CD4-positive, alpha-beta T cell treated with Interleukin-15 for 1 hour (primary cell): ENCODE measurements around the gene ARID3B.
"Not testable (repeated sequence)": the region's sequence is repeated elsewhere in the genome, so short reads cannot be mapped to it uniquely, and the experiment has no call there.

Source experiments
- DNase-seq: peaks from one replicate; pipeline ENCODE4 v3.0.0-alpha.2; 2020

ARID3B gene

DNA sequence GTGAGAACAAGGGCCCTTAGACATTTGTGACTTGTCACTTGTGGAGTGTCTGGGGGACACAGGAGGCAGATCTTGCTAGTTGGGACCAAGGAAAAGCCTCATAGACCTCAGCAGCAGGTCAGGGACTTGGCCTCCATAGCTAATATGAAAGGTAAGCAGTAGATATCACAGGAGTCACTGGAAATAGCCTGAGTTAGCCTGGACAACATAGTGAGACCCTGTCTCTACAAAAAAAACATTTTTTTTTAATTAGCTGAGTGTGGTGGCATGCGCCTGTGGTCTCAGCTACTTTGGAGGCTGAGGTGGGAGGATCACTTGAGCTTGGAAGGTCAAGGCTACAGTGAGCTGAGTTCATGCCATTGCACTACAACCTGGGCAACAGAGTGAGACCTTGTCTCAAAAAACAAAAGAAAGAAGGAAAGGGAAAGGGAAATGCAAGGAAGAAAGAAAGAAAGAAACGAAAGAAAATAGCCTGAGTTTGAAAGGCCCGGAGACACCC is 37.5 kb downstream of the ARID3B start:
- no peak for DNase-seq

DNA sequence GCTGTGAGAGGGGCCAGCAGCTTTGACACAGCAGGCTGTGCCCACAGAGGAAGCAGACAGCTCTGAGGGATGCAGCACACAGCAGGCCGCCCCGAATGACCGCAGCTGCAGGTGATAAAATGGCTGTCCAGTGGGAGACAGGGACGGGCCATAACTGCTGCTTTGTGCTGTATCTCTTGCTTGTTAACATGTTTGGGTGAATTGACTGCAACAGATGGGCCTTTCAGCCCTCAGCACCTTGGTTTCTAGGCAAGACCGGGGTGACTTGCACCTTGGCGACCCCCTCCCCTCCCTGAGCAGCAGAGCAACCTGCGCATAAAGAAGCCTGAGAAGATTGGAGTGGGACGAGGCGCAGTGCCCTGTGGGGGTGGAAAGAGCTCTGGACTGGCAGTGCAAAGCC is 38.0 kb downstream of the ARID3B start:
- DNase-seq: no peak

DNA sequence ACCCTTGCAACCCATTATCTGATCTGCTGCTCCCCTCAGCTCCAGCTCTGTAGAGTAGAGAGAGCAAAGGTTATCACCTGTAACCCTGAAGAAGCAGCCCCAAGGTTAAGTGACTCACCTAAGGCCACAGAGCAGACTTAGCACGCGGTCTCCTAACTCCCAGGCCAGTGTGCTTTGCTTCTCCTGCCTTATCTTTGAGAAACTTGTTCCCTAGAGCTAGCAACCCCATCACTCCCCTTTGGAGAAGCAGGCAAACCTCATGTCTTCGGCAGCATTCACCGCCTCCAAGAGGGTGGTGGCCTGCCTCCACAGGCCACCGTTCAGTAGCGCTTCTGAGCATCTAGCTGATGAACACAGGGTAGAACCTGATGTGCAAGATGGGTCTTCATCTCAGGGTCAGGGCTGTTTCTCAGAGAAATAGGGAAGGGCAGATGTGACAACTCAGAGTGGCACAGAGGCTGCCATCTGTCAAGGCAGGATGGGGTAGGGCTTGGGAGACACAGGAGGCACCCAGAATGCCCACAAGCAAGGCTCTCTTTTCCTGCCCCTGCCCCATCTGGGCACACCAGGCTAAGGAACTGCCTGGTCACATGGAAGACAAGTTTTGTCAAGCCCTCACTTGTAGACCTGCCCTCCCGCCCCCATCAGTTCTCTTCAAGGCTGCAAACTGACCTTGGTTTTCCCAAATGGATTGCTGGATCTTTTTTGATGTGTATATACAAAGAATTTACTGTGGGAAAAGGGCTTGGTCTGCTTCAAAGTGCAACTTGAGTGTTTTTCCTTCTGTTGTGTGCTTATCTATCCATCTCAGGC is 39.7 kb downstream of the ARID3B start:
- no peak for DNase-seq

DNA sequence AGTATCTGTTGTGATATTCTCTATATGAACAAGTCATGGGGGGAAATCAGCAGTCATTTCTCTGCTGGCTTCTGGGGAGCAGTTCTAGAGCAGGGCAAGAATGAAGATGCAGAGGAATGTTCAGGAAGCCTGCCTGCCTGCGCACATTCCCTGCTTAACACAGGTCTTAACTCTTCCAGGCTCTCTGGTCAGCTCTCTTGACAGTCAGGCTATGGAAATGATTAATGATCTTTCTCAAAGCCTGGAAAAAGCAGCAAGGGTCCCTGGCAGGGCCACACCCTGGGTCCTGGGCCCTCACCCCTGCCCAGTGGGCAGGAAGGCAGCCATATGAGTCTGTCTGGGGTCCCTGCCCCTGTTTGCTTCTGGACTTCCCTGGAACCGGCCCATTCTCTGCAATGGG is 43.2 kb downstream of the ARID3B start:
- DNase-seq: no peak

DNA sequence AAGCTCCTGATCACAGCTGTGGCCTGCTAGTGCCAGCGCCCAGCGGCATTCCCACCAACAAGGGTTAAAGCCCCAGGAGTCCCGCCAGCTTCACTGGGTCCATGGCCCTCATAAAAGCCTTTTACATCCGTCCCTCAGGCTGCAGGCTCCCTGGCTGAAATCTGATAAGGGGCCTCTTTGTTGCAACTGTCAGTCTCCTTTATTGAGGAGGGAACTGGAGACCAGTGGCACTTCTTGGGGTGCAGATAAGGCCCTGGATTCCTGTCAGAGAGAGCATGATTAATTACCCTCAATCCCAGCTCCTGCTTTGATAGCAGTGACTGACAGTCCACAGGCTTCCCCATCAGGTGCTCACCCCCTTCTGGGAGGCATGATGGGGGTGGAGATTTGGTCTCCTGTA is 43.8 kb downstream of the ARID3B start:
- no peak for DNase-seq

DNA sequence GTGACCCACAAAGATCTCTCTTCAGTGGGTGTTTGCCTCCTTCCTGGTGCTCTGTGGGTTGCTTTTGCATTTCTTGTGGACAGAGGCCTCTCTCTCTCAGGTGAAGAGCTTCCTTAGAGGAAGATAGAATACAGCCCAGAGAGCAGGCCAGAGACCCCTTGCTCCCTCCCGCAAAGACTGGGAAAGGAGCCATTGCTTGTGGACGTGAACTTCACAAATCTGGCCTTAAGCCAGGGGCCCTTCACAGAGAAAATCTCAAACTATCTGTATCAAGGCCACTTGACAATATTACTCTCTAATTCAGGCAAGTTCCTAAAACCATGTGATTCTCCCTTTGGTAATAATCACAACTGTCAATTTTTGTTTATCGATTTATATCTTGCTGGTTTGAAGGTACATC is 44.2 kb downstream of the ARID3B start:
- DNase-seq: no peak

DNA sequence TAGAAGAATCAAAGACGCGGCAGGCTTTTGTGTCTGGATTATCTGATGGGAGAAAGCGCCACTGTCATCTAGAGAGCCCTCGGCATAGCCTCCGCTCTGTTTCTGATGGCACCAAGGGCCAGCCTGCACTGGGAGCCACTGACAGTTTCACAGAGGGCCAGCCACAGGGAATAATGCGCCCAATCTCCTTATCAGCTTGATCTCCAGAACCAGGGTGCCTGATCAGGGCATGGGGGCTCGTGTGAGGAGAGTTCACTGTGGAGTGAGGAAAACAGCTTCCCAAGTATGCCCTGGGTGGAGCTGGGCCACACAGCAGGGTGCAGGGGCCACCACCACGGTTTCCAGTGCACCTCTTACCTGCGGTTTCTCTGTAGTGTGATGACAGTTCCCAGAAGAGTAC is 44.8 kb downstream of the ARID3B start:
- no peak for DNase-seq

DNA sequence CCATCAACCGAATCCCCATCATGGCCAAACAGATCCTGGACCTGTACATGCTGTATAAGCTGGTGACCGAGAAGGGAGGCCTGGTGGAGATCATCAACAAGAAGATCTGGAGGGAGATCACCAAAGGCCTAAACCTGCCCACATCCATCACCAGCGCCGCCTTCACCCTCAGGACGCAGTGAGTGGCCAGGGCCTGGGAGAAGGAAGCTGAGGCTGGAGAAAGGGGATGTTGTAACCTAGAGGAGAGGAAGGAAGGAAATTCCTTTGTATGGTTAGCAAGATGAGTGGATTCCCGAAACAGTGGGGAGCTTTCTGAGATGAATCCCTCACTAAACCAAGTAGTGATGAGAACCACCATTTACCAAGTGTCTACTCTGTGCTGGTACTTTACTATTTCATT is 48.8 kb downstream of the ARID3B start:
- no peak for DNase-seq

DNA sequence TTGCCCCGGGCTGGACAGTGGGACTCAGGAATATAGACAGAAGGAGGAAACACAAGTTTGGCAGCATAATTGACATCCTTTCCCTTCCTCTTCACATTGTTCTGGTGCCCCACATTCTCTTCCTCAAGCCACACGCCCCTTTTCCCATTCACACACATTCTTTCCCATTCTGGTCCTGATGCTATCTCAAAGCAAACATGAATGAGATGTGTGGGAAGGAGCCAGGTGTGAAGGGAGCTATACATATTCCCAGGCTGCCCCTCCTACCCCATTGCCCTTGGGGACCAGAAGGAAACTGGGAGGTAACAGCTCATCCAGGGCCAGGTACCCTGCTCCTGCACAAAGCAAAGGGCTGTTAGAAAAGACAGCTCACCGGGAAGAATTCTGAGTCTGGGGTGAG is 51.2 kb downstream of the ARID3B start:
- DNase-seq: no peak

DNA sequence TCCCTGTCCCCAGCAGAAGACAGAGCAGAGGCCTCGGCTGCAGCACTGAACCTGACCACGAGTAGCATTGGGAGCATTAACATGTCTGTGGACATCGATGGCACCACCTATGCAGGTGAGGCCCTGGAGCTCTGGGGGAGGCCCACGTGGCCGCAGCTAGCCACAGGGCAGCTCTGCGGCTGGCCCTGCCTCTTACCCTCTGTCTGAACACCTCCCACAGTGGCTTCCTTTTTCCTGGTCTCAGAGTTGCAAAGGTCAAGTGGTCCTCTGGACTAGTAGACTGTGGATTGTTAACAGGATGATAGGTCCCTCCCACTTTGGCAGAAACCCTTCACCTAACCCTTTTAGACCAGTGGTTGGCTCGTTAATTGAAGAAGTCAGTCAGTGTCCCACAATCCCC is 52.1 kb downstream of the ARID3B start:
- no peak for DNase-seq

DNA sequence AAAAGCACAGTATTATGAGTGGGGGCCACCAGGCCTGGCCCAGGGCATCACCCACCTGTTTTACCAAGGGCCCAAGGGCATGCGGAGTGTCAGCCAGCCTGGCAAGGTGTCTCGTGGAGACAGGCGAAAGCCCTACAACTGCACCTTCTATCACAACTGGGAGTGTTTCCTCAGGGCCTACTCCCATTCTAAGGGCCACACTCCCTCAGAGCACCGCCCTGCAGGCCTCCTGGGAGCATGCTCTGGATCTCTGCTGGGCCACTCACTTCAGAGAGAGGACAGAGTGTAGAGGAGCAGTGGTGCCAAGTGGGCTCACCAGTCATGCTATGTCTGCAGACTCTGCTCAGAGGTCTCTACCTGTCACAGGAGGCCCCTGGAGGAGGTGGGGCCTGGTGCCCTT is 53.4 kb downstream of the ARID3B start:
- DNase-seq: no peak

DNA sequence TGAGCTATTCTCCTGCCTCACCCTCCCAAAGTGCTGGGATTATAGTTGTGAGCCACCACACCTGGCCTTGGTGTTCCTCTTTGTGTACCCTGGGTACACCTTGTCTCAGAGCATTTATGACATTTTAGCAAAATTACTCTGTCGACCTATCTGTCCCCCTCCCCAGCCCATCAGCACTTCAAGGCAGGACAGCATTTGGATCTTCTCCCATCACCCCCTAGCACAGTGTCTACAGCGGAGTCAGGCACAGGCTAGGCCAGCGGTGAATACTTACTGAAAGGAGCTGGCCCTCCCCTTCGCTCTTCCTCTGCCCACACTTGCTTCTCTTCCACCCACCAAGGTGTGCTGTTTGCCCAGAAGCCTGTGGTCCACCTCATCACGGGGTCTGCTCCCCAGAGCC is 54.3 kb downstream of the ARID3B start:
- no peak for DNase-seq

DNA sequence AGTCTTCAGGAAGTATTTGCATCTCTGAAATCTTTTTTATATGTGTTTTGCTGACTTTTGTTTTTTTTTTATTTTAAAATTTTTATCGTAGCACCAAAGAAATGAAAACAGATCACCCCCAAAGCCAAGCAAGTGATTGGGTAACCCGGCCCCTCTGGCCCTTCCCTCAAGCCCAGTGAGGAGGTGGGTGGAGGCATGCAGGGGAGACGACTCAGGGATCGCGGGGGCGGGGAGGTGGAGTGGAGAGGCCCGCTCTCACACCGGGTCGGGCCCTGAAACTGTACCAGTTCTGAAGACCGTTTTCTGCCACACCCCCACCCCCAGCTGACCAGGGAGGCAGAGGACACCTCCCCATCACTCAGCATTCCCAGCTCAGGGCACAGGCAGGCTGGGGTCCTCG is 55.7 kb downstream of the ARID3B start:
- DNase-seq: not testable (repeated sequence)

DNA sequence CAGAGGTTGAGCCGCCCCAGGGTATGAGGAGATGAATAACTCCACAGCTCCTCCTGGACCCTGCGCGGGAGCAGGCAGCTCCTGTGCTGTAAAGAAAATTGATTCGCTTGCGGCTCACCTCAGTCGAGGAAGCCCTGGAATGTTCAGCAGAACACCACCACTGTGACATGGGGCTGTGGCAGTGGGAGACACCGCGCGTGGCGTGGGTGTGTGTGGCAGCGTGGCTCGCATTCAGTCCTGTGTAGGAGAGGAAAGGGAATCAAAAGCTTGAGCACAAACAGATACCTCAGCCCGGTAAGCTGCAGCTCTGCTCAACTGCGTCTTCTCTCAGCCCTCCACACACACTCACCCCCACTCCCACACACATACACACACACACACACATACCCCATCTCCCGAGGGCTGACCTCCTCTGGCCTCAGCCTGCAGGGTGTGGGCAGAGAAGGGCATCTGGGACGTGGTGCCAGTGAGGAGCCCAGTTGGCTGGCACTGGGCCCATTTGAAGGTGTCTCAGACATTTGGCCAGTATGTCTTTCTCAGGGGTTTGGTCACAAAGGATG is 56.2 kb downstream of the ARID3B start:
- DNase-seq: not testable (repeated sequence)

DNA sequence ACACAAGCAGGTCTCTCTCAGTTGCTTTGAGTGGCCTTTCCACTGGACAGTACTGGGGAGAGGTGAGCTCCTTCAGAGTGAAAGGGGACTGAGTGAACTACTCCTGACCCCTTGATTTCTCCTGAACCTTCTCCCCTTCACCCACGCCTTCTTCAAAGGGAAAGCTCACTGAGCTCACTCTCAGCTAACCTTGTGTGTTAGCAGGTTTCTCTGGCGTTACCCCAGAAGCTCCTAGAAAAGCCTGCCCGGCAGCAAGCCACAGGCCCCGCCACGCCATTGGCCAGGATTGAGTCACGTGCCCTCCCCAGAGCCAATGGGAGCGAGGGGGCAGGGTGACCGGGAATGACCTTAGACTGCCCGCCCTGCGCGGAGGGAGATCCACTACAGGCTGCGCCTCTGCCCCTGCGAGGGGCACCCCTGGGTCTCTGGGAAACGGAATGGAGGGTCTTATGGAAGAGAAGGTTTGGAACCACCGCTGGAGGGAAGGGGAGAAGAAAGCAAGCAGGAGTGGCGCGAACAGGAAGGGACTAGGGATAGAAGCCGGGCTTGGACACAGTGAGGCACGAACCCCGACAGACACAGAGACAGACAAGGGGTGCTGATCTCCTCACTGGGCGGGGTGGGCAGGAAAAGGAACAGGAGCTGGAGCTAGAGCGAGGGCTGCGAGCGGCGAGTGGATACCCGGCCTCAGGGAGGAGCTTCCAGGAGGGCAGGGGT is 57.3 kb downstream of the ARID3B start:
- peak; percentile 89 for DNase-seq

DNA sequence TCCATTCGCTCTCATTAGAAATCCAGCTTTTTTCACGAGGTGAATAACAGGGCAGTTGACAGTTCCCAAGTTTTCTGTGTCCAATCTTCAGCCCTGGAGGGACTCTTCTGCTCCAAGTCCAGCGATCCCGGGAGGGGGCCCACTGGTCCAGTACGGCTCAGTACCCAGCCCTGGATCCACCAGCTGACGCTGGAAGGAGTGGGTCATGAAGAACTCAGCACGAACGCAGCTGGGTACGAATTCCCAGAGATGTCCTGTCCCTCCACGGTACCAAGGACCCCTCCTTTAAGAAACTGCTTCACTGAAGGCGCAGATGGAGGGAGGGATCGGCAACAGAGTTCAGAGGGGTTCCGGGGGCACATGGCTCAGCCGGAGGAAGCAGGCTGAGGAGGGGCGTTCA is 58.1 kb downstream of the ARID3B start:
- DNase-seq: no peak

DNA sequence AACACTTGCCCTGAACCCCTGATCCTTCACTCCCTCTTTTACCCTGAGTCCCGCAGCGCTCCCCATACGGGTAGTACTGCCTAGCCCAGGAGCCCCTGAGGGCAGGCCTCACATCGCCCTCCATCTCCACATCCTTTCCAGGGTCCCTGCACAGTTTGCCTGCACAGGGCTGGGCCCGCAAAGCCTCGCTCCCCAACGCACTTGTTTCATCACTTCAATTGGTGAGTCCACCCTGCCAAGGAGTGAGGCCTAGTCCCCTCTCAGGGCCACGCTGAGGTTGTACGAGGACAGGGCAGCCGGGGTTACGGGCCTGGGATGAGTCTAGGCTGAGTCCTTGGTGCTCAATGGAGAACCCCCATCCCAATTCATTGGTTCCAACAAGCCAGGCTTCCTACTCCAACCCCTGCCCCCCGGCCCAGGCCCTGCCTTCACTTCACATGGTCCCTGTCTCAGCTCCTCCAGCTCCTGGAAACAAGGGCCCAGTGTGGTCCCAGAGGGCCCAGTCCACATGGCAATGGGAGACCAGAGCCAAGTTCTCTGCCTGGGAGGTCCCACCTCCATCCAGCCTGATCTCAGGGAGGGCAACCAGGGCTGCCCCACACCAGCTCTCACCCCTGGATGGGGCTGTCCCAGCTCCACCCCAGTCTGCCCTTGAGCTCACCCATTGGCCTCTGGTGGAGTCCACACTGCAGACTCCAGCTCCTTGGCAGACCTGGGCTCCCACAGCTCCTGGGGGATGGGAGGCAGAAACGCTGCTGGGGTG is 62.2 kb downstream of the ARID3B start:
- no peak for DNase-seq

DNA sequence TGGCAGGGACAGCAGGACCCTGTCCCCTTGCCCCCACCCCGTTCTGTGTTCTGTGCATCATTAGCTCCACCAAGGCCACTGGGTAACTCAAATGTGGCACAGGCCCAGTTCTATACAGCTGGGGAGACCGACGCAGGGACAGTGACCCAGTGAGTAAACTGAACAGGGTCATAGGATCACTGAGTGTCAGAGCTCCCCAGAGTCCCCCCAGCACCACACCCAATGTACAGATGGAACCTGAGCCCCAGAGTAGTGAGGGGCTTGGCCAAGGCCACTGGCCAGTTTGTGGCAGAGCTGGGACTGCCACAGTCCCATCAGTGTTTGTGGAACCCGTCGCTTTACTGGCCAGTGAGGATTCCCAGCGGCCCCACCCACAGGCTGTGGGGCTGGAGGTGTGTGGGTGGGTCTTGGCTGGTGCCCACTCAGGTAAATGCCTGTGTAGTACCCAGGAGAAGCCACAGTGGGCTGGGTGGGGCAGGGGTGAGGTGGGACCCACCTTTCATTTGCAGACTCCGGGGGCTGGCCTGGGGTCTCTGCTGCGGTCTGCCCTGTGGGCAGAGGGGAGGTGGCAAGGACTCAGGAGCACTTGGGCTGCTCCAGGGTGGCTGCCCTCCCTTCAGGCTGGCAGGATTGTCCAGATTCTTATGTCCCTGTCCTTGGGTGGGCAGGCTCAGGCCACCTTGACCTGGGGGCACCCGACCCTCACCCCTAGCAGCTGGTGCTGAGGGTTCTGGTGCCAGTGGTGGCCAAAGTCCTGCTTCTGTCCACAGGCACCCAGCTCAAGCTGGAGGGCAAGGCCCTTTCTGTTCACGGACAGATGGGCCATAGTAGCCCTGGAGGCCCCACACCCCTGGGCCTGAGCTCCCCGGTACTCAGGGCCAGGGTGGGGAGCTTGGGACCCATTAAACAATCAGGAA is 63.0 kb downstream of the ARID3B start:
- DNase-seq: no peak

DNA sequence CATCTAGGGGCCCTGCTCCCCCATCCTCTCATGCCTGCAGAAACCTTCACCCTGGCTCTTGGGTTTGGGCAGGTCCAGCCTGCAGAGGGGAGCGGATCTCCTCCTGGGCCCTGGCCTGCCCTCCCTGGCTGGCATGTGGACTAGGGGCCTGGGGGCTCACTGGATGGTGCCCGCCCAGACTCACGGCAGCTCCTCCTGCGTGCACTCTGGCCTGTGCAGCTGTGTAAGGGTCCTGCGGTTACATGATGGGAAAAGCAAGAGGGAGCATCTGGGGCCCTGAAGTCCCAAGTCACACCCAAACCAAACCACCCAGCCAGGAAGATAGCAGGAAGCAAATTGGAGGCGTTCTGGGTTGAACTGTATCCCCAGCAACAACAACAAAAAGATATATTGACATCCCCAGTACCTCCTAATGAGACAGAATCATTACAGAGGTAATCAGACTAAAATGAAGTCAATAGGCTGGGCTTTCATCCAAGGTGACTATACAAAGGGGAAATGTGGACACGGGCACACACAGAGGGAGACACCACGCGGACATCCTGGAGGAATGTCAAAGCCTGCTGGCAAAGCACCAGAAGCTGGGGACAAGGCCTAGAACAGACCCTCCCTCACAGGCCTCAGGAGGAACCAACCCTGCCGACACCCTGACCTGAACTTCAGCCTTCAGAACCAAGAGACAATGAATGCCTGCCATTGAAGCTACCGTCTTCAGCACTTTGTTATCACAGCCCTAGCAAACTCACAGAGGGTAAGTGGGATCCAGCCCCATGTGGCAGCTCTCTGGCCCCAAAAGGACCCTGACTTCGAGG is 64.2 kb downstream of the ARID3B start:
- DNase-seq: no peak

DNA sequence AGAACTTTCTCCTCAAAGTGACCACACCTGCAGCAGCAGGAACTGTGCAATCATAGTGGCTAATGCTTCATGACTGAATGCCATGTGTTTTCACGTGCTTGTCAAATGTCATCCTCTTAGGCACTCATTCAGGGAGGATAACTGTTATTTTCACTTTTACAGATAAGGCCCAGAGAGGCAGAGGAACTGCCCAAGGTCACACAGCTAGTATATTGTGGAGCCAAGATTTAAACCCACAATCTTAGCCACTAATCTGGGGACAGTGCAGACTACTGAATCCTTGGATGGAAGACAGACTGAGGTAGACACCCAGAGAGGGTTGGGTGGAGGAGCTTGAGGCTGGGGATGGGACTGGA is 64.8 kb downstream of the ARID3B start:
- DNase-seq: no peak

DNA sequence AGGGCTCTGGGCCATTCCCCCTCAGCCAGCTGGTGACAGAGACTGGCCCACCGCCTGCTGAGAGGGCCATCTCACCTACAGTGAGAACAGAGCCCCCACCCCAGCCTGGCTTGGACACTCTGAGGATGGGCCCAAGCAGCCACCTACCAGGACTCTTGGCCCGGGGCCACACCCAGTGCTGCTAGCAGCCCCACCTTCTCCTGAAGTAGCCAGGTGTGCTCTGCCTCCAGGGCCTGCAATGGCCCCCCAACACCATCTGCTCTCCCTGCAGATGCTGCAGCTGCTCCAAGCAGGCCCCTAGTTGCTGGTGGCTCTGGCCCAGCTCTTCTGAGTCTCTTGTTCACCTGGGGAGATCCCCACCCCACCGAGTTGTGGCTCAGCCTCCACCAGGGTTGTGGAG is 67.8 kb downstream of the ARID3B start:
- DNase-seq: no peak

DNA sequence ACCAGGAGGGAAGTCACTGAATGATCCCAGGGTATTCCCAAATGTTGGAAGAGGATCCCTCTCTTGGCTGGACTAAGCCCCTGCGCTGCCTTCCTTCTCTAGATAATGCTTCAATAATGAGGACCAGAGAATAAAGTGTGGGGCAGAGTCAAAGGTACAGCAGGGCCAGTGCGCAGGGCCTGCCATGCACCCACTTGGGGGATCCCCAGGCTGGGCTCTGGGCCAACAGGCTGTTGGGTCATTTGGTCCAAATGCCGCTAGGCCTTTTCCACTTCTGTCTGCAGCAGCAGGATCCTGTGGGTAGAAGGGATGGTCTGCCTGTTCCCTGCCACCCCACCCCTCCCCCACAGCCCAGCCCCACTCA is 68.9 kb downstream of the ARID3B start:
- DNase-seq: no peak
